Activated T-helper 1 cell treated with anti-CD3 and anti-CD28 coated beads, Interleukin-12 subunit alpha, Interleukin-12 subunit beta, Interleukin-2, Interleukin-4 antibody, amounts not matched to agents 30 ng/mL and 10 ng/mL and 1 ng/mL, durations not matched to agents 14 hours and 24 hours and 36 hours (primary cell): ENCODE data around the gene ARL10. TPM values are rescaled to one million over a fixed set of nuclear protein-coding genes. Genes with fewer than 3 reads are reported as not detected.

ENCODE experiments used
- DNase-seq: peaks from one replicate; pipeline ENCODE4 v3.0.0; 2021; ENCODE audit warnings: low spot score
- H3K27ac Mint-ChIP-seq: one replicate; pipeline ENCODE4 v1.8.0; 2021; ENCODE audit warnings: mild to moderate bottlenecking, mixed read lengths
- H3K27me3 Mint-ChIP-seq: one replicate; pipeline ENCODE4 v1.8.0; 2022; ENCODE audit warnings: mild to moderate bottlenecking, moderate library complexity, mixed read lengths; ENCODE audit not compliant: insufficient read depth
- H3K36me3 Mint-ChIP-seq: one replicate; pipeline ENCODE4 v1.8.0; 2021; ENCODE audit warnings: low read depth, mixed read lengths
- H3K4me1 Mint-ChIP-seq: one replicate; pipeline ENCODE4 v1.8.0; 2021; ENCODE audit warnings: low read depth, mixed read lengths
- H3K4me3 Mint-ChIP-seq: one replicate; pipeline ENCODE4 v1.8.0; 2021; ENCODE audit warnings: mild to moderate bottlenecking, moderate library complexity, mixed read lengths
- H3K9me3 Mint-ChIP-seq: one replicate; pipeline ENCODE4 v1.8.0; 2021; ENCODE audit warnings: mixed read lengths
- intact Hi-C: fragments of 100-400 bp; cut with micrococcal nuclease; formaldehyde crosslinking; loops from one replicate; pipeline ENCODE4 v1.15.1; 2024
- total RNA-seq: library from RNA; stranded (reverse); gene quantifications from 2 replicates; pipeline ENCODE4 v1.2.3, GENCODE V29; 2022

ARL10 gene, protein sequence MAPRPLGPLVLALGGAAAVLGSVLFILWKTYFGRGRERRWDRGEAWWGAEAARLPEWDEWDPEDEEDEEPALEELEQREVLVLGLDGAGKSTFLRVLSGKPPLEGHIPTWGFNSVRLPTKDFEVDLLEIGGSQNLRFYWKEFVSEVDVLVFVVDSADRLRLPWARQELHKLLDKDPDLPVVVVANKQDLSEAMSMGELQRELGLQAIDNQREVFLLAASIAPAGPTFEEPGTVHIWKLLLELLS
- total RNA-seq, result 19.4 and 22.3 TPM in 2 replicates

DNA sequence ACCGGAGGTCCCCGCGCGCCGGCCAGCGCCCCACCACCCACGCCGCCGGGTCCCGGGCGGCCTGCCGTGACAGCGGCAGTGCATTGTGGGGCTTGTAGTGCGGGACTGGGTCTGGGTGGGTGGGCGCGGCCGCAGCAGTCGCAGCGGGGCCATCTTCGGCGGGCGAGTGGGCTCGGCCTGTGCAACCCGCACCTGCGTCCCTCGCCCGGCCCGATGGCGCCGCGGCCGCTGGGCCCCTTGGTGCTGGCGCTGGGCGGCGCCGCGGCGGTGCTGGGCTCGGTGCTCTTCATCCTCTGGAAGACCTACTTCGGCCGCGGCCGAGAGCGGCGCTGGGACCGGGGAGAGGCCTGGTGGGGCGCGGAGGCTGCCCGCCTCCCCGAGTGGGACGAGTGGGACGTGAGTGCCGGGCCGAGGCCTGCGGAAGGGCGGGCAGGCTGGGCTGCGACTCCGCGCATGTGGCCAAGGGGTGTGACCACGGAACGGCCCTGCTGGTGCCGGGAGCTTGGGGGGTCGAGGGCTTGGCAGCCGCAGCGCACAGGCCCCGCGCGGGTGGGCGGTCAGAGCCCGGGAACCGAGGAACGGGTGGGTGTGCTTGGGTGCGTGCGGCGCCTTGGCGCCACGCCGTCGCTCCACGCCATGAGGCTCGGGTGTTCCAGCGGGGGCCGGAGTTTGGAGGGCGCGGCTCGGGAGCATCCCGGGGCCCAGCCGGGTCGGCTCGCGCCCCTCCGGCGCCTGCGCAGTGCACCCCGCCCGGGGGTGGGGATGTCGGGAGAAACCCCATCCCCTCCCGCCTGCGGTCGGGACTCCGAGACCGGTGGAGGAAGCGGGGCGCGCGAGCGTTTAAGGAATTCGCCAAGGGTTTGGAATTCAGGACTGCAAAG, at the start of gene ARL10:
Gene ARL10 (plus strand): TSS at position 137 of the 881 bp plus-strand sequence. CDS start 77 bp downstream, at position 214.
- H3K4me1 Mint-ChIP-seq, result peaks cover 23% of the 10 kb centered on the region
- intact Hi-C loops, result loop anchor here (1.0 to 10.0 kb wide), 4 partner anchors 23 to 1149 kb away; partner anchors contain the start of genes DDX41, HIGD2A, NOP16 and RNF44
- H3K36me3 Mint-ChIP-seq, result peaks cover 21% of the 10 kb centered on the region
- H3K4me3 Mint-ChIP-seq, result peak within 1 kb of the TSS; percentile 83
- H3K27ac Mint-ChIP-seq, result peak within 1 kb of the TSS; percentile 18
- H3K9me3 Mint-ChIP-seq, result no peaks in the 10 kb centered on the region
- DNase-seq, result peak; percentile 50
- no peaks in the 10 kb centered on the region for H3K27me3 Mint-ChIP-seq

DNA sequence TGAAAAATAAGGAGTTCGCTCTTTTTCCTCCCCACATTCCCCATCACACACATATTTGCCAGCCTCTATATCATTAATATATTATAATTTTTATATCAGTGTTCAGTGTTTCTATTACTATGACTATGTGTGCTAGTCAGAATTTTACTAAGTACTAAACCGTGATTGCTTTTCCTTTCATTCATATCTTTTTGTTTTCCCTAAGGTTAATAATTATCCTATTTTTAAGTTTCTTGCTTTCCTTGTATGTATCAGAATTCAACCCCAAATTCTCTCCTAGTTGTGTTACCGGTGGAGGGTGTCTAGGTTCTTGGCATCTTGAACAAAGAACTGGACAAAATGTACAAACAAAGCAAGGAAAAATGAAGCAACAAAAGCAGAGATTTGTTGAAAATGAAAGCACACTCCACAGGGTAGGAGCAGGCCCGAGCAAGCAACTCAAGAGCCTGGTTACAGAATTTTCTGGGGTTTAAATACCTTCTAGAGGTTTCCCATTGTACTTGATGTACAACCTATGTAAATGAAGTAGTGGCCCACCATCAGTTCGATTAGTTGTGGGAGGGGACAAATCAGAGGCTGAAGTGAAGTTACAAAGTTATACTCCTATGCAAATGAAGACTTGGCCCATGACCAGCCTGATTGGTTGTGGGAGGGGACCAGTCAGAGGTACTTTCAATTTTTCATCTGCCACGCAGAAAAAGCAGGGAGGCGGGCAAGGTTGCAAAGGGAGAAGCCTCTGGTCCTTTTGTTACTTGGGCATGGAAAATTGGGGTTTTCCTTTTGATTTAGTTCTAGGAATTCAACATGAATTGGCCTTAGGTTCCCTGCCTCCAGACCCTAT, 47.5 kb upstream of the ARL10 start:
- Mint-ChIP-seq H3K4me3 (no peak overlapping the region), H3K9me3 (no peaks in the 10 kb centered on the region), H3K27me3 (no peaks in the 10 kb centered on the region), H3K36me3 (peaks cover 31% of the 10 kb centered on the region), H3K27ac (peak overlapping the region; percentile 21), H3K4me1 (no peaks in the 10 kb centered on the region)
- intact Hi-C loops, result no loop called here
- DNase-seq, result no peak

DNA sequence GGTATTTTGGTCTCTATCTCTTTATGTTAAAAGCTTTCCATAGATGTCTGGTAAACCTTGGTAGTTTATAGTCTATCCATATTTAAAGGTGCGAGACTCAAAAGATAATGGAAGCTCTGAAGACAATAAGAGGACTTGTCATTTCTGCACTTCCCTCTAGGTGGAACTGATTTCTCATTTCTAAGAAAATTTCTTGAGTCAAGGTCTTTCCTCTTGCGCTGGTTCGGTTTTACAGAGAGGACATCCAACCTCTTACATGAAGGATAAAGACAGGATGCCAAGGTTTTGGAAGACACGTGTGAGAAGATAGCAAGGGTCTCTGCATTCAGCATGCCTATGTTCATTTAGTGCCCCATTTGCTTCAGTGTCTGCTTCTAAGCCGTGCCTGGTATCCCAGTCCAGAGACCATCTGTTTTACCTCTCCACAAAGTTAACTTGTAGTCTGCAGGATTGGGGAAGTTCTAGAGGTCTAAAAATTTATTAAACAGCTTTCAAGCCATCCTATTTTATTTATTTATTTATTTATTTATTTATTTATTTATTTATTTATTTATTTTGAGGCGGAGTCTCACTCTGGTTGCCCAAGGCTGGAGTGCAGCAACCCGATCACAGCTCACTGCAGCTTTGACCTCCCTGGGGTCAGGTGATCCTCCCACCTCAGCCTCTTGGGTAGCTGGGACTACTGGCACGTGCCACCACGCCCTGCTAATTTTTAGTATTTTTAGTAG, 45.3 kb upstream of the ARL10 start:
- H3K9me3 Mint-ChIP-seq, result no peaks in the 10 kb centered on the region
- H3K4me1 Mint-ChIP-seq, result no peaks in the 10 kb centered on the region
- intact Hi-C loops, result no loop called here
- no peak overlapping the region for H3K27ac Mint-ChIP-seq
- no peaks in the 10 kb centered on the region for H3K27me3 Mint-ChIP-seq
- no peak for DNase-seq
- no peak overlapping the region for H3K4me3 Mint-ChIP-seq
- peaks cover 17% of the 10 kb centered on the region for H3K36me3 Mint-ChIP-seq

DNA sequence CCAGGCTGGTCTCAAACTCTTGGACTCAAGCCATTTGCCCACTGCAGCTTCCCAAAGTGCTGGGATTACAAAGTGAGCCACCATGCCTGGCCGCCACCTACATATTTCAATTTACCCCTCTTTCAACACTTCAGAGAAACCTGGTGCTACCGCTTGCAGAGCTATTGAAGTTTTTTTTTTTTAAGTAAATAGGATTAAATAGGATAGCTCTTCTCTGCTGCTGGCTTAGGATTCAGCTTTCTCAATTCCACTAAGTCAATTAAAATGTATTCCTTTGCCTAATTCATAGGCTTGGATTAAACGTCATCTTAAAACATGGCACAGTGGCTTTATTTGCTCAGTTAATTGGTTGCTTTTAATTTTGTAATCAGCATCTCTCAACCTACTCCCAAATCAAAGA, 44.7 kb upstream of the ARL10 start:
- H3K36me3 Mint-ChIP-seq, result peaks cover 13% of the 10 kb centered on the region
- DNase-seq, result no peak
- H3K4me3 Mint-ChIP-seq, result no peak overlapping the region
- no peak overlapping the region for H3K27ac Mint-ChIP-seq
- H3K9me3 Mint-ChIP-seq, result no peaks in the 10 kb centered on the region
- no peaks in the 10 kb centered on the region for H3K27me3 Mint-ChIP-seq
- intact Hi-C loops, result no loop called here
- no peaks in the 10 kb centered on the region for H3K4me1 Mint-ChIP-seq

DNA sequence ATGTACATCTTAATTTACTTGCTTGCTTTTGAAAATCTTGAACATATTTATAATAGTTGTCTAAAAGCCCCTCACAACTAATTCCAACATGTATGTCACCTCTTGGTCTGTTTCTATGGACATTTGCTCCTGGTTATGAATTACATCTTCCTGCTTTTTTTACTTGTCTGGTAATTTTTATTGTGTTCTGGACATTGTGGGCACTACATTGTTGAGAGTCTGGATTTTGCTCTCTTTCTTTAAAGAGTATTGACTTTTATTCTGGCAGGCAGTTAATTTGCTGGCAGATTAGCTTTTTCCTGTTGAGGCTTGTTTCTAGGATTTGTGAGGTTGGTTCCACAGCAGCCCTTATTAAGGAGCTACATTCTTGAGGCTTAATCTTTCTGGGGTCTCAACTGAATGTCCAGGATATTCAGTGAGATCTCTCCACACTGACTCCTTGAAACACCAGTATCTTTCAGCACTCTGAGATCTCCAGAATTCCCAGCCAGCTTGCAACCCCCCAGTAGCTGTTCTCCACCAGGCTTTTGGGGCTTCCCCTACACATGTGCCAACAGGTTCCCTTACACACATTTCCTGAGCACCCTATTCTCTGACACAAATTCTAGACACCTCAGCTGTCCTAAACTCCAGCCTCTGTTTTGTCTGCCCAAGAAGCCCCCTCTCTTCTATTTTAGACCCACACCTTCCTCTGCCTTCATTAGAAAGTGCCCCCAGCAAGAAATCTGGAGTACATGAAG, 31.1 kb upstream of the ARL10 start:
- H3K9me3 Mint-ChIP-seq, result peaks cover 8% of the 10 kb centered on the region
- no peaks in the 10 kb centered on the region for H3K27me3 Mint-ChIP-seq
- H3K36me3 Mint-ChIP-seq, result peaks cover 30% of the 10 kb centered on the region
- intact Hi-C loops, result no loop called here
- H3K4me1 Mint-ChIP-seq, result peaks cover 8% of the 10 kb centered on the region
- DNase-seq, result no peak
- no peak overlapping the region for H3K4me3 Mint-ChIP-seq
- H3K27ac Mint-ChIP-seq, result no peak overlapping the region

DNA sequence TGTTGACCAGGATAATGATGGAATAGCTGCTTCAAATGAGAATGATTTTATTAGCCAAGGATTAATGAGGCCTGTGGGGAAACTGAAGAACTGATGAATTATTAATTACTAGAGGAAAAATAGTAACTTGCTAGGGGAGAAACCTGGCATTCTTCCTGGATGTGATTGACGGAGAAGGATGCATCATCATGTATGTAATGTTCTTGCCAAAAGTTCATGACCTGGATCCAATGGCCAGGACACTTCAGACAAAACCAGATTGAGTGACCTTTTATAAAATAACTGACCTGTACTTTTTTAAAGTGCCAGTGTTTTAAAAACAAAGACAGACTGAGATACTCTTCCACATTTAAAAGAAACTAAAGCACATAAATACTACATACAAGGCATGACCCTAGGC, 27.4 kb upstream of the ARL10 start:
- Mint-ChIP-seq H3K36me3 (peaks cover 22% of the 10 kb centered on the region), H3K4me3 (no peak overlapping the region), H3K4me1 (peaks cover 8% of the 10 kb centered on the region), H3K9me3 (peaks cover 8% of the 10 kb centered on the region), H3K27ac (no peak overlapping the region), H3K27me3 (no peaks in the 10 kb centered on the region)
- intact Hi-C loops, result no loop called here
- no peak for DNase-seq

DNA sequence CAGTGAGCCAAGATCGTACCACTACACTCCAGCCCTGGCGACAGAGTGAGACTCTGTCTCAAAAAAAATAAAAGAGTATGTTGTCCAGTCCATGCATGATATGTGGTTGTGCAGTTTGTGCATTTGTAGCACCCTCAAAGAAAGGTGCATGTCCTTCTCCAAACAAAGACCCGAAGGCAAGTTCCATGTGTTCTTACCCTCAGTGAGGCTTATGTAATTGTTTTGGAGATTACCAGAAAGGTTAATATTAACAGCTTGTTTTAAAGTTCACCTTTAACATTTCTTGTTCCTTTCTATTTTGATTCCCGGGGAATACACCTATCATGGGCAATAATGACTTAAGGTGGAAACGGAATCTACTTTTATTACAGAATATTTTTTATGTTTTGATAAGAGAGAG, 26.0 kb upstream of the ARL10 start:
- intact Hi-C loops, result no loop called here
- DNase-seq, result no peak
- Mint-ChIP-seq H3K9me3 (no peaks in the 10 kb centered on the region), H3K27me3 (no peaks in the 10 kb centered on the region), H3K36me3 (peaks cover 13% of the 10 kb centered on the region), H3K27ac (no peak overlapping the region), H3K4me3 (no peak overlapping the region), H3K4me1 (peaks cover under 1% of the 10 kb centered on the region)

DNA sequence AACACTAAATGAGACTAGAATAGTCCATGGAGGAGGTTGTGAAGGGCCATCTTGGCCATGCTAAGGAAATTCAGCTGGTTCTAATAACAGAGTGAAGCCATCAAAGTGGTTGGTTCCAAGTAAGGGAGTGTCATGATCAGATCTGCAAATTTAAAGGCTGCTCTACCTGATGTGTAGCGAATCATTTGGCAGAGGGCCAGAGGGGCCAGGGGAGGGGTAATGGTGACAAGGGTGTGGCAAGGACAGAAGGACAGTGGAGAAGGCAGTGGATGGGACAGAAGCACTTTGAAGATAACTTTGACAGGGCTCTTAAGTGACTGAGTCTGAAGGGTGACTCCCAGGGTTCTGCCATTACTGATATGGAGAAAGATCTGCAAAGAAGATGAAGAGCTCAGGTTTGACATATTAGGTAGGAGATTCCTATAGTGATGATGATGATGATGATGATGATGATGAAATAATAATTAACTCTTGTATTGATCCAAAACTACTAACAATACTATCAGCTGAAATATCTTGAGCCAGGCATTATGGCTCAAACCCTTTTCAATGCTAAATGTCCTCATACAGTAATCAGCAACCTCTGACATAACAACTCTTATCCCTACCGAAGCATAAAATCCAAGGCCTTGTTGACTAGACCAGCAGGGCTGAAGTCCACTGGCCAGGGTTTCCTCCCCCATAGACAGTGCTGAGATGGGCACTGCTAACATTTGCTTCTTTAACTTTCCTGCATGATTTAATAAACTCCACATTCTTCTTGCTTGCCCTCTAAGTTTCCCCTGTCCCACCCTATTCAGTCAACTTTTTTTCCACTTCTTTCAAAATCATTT, 23.7 kb upstream of the ARL10 start:
- no peaks in the 10 kb centered on the region for H3K4me1 Mint-ChIP-seq
- H3K9me3 Mint-ChIP-seq, result no peaks in the 10 kb centered on the region
- H3K36me3 Mint-ChIP-seq, result peaks cover 12% of the 10 kb centered on the region
- no peaks in the 10 kb centered on the region for H3K27me3 Mint-ChIP-seq
- no peak for DNase-seq
- H3K4me3 Mint-ChIP-seq, result no peak overlapping the region
- intact Hi-C loops, result no loop called here
- no peak overlapping the region for H3K27ac Mint-ChIP-seq

DNA sequence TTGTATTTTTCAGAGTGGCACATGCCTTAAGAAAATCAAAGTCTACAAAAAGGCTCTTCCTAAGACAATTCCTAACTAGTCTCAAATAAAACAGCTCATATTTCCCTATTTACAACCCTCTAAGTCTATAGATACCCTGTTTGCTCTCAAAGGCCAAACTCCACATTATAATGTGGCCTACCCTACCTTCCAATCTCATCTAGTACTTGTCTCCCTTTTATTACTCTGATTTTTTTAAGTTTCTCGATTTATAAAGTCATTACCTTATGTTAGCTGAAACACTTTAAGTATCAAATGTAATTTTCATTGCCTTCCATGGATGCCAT, 23.2 kb upstream of the ARL10 start:
- H3K27ac Mint-ChIP-seq, result no peak overlapping the region
- no peaks in the 10 kb centered on the region for H3K4me1 Mint-ChIP-seq

DNA sequence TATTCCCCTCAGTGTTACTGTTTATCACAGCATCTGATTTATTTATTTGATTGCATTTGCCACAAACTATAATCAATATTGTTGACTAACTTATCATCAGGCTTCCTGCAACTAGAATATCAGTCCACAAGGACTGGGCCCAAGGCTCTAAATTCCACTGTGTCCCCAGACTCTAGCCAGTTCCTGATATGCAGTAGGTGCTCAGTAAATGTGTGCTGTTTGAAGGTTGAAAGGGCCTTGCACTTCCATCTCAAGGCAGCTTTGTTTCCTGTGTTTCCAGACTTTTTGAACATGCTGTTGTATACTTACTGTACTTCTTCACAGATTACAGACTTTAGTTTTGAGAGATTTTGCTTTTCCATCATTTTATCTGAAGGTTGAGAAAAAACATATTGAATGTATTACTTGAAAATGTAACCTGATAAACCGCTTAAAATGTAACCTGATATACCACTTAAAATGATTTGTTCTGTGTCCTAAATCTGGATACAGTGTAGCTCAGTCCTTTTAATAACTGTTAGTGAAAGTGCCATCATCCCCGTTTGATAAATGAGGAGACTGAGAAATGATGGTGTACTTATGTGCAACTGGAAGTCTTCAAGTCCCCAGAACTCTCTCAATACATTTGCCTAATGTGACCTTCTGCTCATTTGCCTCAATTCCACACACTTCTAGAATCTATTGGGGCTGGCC, 22.4 kb upstream of the ARL10 start:
- no peaks in the 10 kb centered on the region for H3K4me1 Mint-ChIP-seq
- no peak overlapping the region for H3K27ac Mint-ChIP-seq
- no peaks in the 10 kb centered on the region for H3K9me3 Mint-ChIP-seq
- no peak for DNase-seq
- no peaks in the 10 kb centered on the region for H3K27me3 Mint-ChIP-seq
- H3K36me3 Mint-ChIP-seq, result peaks cover 13% of the 10 kb centered on the region
- intact Hi-C loops, result no loop called here
- H3K4me3 Mint-ChIP-seq, result no peak overlapping the region

More for the DNA sequence above, 23.2 kb upstream of the ARL10 start:
- no peak overlapping the region for H3K4me3 Mint-ChIP-seq
- DNase-seq, result no peak
- intact Hi-C loops, result no loop called here
- H3K27me3 Mint-ChIP-seq, result no peaks in the 10 kb centered on the region
- H3K9me3 Mint-ChIP-seq, result no peaks in the 10 kb centered on the region
- peaks cover 9% of the 10 kb centered on the region for H3K36me3 Mint-ChIP-seq

DNA sequence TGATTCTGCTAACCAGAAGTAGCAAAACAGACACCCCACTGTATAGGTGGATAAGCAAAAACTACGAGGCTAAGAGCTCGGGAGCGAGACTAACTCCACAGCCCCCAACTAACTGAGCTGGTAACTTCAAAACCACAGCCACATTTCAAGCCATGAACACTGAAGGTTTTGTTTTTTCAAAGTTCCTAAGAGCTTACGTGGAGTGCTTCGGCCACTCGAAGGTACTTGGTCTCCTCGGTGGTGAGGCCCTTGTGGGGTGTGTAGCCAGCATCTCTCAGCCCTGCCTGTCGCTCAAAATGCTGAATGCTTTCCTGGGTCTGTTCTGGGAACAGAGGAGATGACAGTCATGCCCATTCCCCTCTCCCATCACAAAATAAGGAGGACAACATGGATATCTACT, 14.9 kb upstream of the ARL10 start:
- Mint-ChIP-seq H3K4me1 (peaks cover 10% of the 10 kb centered on the region), H3K27me3 (no peaks in the 10 kb centered on the region), H3K4me3 (no peak overlapping the region), H3K27ac (no peak overlapping the region), H3K9me3 (no peaks in the 10 kb centered on the region), H3K36me3 (peaks cover 61% of the 10 kb centered on the region)
- DNase-seq, result no peak
- intact Hi-C loops, result no loop called here
